GM03348 (cell line): ENCODE results near the gene KLHL40.

Source experiments
- DNase-seq: peaks from one replicate; pipeline ENCODE4 v3.0.0; 2012; ENCODE audit warnings: low spot score

The KLHL40 gene, protein sequence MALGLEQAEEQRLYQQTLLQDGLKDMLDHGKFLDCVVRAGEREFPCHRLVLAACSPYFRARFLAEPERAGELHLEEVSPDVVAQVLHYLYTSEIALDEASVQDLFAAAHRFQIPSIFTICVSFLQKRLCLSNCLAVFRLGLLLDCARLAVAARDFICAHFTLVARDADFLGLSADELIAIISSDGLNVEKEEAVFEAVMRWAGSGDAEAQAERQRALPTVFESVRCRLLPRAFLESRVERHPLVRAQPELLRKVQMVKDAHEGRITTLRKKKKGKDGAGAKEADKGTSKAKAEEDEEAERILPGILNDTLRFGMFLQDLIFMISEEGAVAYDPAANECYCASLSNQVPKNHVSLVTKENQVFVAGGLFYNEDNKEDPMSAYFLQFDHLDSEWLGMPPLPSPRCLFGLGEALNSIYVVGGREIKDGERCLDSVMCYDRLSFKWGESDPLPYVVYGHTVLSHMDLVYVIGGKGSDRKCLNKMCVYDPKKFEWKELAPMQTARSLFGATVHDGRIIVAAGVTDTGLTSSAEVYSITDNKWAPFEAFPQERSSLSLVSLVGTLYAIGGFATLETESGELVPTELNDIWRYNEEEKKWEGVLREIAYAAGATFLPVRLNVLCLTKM

DNA sequence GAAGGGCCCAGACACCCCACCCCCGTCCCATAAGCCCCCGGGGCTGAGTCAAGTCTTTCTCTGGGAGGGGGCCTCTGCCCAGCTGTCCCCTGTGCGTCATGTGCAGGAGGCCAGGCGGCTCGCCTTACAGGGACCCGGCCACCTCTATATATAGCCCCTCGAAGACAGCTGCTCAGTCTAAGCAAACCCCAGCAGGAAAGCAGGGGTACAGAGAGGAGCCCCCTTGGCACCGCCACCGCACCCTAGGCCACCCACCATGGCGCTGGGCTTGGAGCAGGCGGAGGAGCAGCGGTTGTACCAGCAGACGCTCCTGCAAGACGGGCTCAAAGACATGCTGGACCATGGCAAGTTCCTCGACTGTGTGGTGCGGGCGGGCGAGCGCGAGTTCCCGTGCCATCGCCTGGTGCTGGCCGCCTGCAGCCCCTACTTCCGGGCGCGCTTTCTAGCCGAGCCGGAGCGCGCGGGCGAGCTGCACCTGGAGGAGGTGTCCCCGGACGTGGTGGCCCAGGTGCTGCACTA, at the start of gene KLHL40:
Gene KLHL40 (plus strand): TSS at position 175 of the 519 bp plus-strand sequence. CDS start 82 bp downstream, at position 257.
- no peak for DNase-seq

DNA sequence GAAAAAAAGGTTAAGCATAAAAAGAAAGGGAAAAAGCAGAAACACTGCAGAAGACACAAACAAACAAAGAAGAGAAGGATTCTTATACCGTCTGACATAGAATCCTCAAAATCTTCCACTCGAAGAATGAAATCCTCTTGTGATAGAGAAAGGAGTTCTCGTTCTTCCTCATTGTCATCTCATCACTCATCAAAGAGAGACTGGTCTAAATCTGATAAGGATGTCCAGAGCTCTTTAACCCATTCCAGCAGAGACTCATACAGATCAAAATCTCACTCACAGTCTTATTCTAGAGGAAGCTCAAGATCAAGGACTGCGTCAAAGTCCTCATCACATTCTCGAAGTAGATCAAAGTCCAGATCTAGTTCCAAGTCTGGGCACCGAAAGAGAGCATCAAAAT, 48.3 kb upstream of the KLHL40 start:
- no peak for DNase-seq

DNA sequence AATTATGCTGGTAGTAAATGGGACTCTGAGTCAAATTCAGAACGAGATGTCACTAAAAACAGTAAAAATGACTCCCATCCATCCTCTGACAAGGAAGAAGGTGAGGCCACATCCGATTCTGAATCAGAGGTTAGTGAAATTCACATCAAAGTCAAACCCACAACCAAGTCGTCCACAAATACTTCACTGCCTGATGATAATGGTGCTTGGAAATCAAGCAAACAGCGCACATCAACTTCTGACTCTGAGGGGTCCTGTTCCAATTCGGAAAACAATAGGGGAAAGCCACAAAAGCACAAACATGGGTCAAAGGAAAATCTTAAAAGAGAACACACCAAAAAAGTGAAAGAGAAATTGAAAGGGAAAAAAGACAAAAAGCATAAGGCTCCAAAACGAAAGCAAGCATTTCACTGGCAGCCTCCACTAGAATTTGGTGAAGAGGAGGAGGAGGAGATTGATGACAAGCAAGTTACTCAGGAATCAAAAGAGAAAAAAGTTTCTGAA, 46.9 kb upstream of the KLHL40 start:
- no peak for DNase-seq

DNA sequence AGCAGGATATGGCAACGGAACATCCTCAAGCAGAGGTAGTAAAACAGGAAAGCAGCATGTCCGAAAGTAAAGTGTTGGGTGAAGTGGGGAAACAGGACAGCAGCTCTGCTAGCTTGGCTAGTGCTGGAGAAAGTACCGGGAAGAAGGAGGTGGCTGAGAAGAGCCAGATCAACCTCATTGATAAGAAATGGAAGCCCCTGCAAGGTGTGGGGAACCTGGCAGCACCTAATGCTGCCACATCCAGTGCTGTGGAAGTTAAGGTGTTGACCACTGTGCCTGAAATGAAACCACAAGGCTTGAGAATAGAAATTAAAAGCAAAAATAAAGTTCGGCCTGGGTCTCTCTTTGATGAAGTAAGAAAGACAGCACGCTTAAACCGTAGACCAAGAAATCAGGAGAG, 46.1 kb upstream of the KLHL40 start:
- DNase-seq: no peak

DNA sequence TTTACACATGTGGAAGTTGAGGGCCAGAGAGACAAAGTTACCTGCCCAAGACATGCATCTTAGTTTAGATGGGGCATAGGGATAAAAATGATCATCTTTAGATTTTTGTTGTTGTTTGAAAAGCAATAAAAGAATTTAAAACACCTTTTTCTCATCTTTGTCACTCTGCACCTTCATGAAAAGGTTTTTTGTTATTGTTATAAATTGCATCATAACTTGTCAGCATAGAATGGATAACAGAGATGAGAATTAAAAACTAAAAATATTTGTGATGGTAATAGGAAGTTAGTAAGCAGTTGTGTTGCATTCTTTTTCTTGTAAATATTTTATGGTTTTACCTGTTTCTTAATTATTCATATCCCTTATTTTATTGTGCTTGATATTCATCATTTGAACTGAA, 45.2 kb upstream of the KLHL40 start:
- no peak for DNase-seq

DNA sequence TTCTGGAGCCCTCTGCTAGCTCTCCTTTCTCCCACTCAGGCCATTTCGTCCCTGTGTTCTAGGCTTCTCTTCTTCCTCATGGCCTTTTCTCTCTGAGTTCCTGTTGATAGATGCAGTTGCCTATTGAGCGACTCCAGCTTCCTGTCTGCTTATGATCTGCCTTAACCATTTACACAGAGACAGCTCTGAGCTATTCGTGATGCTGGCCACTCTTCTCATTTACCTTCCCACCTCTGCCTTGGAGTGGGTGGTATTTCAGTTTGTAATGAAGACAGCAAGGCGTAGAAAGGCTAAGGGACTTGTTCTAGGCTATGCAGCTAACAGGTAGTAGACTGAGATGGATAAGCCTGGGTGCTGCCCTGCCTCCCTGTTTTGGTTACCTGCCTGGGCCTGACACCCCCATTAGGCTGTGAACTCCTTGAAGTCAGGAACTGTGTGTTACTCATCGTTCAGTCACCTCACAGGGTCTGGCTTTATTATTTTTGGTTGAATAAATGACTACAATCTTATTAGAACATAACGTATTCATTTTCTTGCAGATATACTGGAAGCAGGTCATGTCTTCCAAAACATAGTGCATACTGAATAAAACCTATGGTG, 44.5 kb upstream of the KLHL40 start:
- DNase-seq: no peak

DNA sequence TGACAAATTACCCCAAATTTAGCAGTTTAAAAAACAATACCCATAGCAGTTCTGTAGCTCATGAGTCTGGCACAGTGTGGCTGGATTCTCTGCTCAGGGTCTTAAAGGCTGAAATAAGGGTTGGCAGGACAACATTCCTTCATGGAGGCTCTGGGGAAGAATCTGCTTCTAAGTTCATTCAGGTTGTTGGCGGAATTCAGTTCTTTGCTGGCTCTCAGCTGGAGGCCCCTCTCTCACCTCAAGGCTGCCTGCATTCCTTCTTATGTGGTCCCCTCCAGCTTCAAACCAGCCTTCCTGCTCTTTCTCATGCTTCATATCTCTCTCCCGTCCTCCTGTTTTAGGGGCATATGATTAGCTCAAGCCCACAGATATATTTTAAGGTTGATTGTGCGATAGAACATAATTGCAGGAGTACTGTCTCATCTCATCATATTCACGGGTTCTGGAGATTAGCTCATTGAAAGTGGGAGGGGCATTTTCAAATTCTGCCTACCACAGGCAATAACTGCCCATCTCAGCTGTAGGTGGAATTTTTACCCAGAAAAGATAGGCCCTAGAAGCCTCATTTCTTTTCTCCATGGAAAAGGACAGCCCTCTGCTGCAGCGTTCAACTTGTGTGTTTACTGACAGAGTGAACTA, 37.4 kb upstream of the KLHL40 start:
- no peak for DNase-seq

DNA sequence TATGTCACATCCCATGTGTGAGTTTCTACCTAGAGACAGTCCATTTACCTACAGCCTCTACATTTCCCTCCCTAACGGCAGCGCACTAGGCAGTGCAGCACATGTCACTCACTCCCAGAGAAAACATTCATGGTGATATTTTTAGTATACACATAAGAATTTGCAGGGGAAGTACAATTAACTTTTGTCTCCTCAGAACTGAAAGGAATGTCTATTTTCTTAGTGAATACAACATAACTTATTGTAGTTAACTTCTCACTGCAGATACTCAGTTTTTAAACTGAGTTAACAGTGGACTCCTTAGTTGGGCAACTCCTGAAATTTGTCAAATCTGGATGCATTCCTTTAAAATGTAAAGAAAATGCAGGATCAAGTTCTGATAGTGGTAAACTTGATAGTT, 36.3 kb upstream of the KLHL40 start:
- no peak for DNase-seq

DNA sequence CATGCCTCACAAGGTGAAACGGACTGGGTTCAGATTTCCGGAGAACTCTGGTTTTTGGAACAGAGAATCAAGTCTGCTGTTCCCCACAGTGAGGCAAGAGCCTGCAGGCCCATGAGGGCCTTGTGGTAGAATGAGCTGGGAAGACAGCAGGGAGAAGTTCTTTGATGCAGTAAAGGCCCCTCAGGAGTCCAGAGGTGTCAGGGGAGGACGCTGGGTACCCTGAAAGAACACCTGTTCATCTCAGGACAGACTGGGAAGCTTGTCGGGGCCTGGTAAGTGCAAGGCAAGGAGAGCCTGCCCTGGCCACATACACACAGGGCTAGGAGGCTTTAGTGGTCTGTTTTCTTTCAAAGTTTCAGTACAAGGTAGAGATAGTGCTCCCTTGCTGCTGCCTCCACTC, 35.6 kb upstream of the KLHL40 start:
- DNase-seq: no peak

DNA sequence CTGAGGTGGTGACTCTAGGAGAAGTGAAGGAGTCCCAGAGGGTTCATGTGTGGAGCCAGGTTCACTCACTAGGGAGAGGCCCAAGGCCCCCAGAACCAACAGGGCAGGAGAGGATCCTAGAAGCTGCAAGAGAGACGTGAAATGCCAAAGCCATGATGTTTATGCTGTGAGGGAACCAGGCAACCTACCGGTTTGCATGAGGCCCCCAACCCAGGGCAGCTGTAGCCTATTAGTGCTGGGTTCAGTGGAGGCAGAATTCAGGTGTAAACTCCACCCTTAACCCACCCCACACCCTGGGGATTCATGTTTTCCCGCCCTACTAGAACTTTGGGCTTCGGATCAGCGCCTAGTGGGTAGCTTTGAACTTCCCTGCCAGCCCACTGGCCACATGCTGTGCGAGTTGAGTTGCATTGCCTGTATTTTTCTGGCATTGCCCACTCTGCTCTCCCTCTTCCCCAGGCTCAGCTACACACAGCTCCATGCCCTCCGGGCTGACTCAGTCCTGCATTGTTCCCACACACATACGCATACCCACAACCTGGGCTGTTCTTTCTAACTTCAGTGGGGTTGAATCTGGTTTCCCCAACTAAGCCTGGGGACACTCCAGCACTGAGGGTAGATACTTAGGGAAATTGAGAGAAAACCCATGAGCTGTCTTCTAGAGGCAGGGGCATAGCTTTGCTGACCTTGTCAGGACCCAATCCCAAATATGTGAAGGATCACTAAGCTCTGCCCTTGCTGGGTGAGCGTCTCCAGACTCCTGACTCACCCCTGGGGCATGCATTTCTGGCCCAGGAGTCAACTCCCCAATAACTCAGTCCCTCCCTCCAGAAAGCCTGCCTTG, 33.9 kb upstream of the KLHL40 start:
- DNase-seq: peak; percentile 85

DNA sequence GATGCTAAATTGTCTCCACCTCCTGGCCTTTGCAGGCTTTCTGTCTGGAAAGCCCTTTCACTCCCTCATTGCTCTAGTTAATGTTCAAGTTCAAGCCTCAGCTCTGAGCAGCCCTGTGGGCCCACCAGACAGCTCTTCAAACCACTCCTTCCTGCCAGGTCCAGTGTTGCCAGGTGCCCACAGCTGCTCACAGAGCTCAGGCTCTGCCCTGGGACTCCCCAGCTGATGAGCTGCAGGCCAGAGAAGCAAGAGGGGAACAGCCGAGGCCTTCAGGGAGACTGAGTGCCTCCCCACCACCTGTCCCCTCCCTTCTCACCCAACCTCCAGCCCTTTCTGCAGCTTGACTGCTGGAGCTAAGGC, 33.1 kb upstream of the KLHL40 start:
- no peak for DNase-seq

DNA sequence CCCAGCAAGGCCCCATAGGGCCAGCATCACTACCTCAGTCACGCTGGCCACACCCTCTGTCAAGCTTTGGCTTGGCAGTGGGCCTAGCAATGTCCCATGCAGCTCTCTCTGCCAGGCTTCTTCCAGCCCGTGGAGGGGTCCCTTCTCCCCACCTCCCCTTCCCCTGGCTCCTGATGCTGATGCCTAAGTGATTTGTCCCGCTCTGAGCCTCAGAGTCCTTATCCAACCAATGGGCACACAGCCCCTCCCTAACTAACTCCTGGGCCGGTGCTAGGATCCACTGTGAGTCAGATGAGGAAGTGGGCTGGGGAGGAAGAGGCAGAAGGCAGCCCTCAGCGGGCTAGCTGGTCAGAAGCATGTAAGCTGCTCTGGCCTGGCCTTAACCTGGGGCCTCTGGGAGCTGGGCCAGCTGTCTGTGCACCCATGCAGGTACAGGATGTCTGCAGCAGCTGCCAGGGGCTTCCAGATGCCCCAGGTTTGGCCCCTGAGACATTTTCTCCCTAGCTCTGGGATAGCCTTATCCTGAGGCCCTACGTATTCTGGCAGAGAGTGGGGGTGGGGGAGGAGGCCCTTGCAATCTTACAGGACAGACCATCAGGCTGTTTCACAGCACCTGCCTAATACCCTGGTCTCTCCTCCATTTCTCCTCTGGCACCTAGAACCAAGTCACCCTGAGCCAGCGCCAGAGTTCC, 32.6 kb upstream of the KLHL40 start:
- DNase-seq: peak; percentile 86

DNA sequence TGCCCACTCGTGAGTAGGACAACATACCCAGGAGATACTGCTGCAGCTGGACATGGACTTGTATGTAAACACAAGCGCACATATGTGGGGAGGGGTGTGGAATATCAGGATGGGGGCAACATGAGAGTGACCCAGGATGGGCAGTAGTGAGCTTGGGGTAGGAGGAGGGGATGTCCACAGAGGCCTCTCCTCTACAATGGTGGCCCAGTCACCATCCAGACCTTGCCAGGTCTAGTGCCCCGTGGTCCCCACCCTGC, 32.1 kb upstream of the KLHL40 start:
- no peak for DNase-seq

DNA sequence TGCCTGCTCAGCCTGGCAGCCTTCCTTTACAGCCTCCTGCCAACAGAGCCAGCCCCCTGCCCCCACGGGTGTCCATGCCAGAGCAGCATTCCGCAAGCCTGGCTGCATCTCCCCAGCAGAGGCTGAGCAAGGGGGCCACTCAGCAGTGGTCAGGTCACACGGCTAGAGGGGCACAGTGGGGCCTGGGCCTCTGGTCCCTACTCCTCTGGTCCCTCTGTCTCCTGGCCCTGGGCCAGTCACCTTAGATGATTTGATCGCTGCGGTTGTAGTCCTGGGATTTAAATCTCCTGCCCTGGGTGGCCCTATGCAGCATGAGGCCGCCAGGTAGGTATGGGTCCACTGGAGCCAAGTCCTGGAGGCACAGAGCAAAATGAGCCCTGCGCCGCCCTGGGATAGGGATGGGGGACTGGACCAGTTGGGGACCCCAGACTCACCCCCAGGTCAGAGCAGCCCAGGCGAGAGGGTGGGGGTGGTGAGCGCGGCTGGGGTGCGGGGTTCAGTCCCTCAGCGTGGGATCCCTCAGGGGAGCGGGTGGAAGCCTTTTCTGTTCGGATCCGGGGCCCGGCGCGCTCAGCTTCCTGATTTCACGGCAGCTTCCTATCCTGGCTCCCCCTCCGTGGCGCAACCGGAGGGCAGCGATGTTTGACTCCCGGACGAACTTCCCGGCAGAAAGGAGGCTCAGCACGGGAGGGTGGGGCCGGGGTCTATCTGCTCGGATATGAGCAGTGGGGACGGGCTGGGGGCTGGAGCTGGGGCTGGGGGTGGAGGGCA, 31.6 kb upstream of the KLHL40 start, which contains the start of gene ZBTB47:
Gene ZBTB47 (plus strand): TSS at position 138 of the 771 bp plus-strand sequence. CDS start 4,659 bp downstream, outside the sequence.
- peak; percentile 71 for DNase-seq

DNA sequence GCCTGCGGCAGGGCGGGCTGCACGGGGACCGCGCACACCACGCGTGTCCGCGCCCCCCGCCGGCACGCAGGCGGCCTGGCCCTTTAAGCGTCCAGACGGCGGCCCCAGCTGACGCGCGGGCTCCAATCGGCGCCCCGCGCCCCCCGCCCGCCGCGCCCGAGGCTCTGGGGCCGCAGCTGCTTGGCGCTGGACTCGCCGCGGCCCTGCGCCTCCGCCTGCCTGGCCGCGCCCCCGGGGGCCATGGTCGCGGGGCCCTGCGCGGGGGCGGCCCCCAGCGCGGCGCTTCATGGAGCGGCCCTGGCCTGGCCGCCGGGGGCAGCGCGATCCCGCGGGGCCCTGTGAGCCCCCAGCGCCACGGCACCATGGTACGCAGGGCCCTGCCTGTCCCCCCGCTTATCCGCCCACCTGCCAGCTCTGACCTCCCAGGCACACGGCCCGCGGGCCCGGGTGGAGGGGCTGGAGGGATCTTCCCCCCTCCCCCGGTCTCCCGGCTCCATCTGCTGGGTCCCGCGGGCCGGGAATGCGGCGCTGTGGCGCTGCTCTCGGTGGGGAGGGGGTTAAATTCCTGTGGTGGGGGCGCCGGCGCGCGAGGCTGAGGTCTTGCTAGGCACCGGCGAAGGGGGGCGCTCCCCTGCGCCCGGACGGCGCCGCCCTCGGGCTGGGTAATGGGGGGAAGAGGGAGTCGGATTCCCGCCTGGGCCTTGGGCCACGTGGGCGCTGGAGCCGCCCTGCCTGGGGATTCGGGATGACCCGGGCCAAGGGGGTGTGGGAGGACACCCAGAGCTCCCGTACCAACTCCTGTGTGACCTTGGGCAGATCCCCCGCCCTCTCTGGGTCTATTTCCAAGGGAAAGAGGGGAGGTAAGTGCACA, 30.8 kb upstream of the KLHL40 start:
- peak; percentile 91 for DNase-seq

DNA sequence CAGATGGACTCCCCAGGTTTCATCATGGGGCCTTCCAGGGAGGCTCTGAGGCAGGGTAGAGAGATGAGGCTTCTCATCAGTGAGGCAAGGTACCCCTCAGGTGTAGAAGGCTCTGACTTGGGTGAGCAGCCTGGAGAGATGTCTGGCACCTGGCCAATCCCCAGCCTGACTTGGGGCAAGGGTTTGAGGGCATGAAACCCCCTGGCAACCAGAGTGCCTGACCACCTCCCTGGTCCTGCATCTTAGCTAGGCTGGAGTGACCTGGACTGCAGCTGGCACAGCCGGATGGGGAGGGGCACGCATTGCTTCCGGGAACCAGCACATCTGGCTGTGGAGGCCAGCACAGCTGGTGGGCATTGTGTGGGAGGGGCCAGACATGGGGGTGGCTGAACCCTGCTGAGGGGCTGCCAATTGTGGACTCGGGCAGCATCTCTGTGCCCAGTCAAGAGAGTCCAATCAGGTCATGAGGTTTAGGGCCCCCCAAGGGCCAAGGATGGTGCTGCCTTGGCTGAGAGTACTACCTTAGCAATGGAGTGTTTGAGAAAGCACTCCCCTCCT, 29.9 kb upstream of the KLHL40 start:
- DNase-seq: peak; percentile 52

DNA sequence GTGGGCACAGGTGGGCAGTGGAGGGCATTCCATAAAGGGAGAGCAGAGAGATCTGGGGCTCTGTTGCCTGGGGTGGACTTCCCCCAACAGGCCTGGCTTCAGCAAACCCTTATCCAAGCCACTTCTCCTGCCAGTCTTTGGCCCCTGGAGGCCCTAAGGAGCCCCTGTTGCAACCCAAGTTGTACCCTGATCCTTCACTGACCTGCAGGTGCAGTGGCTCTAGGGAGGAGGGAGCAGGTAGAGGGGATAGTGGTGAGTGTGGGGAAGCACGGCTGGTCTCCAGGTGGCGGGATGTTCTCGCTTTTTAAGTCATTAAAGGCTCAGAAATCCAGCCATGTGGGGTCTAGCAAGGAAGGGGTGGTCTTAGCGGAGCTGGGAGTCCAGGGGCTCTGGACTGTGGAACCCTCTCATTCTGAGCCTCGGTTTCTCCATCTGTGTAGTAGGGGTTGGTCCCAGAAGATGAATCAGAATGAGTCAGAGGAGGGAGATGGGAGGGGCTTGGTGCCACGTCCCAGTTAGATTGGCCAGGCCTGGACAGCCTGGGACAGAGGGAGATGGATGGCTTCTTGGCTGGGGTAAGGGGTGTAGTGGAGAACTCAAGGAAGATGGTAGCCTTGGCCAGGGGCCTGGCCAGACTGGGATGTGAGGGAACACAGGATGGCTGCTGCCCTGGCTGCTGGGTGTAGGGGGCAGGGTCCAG, 29.2 kb upstream of the KLHL40 start:
- peak; percentile 84 for DNase-seq
